H9 (cell line): ENCODE data around the gene FGF3. TPM values are rescaled to one million over a fixed set of nuclear protein-coding genes. Genes with fewer than 3 reads are reported as not detected.

Source experiments
- DNase-seq: peaks from one replicate; pipeline ENCODE4 v3.0.0-alpha.2; 2017
- H2AFZ ChIP-seq: one replicate; pipeline ENCODE4 v1.6.1; 2013; ENCODE audit warnings: mild to moderate bottlenecking, low read length, control low read depth, moderate library complexity
- H2AK5ac ChIP-seq: 2 replicates; pipeline ENCODE4 v1.6.1; 2013; ENCODE audit warnings: low read length, control low read depth, mixed read lengths; ENCODE audit not compliant: insufficient read length
- H2BK120ac ChIP-seq: one replicate; pipeline ENCODE4 v1.6.1; 2013; ENCODE audit warnings: low read depth, mild to moderate bottlenecking, low read length, control low read depth, inconsistent platforms; ENCODE audit not compliant: poor library complexity, severe bottlenecking
- H2BK12ac ChIP-seq: 2 replicates; pipeline ENCODE4 v1.6.1; 2013; ENCODE audit warnings: low read length, control low read depth, mixed read lengths, low read depth; ENCODE audit not compliant: insufficient read length
- H2BK15ac ChIP-seq: 2 replicates; pipeline ENCODE4 v1.6.1; 2013; ENCODE audit warnings: low read depth, low read length, control low read depth
- H2BK20ac ChIP-seq: one replicate; pipeline ENCODE4 v1.6.1; 2013; ENCODE audit warnings: low read depth, mild to moderate bottlenecking, low read length, control low read depth, inconsistent platforms; ENCODE audit not compliant: poor library complexity, severe bottlenecking
- H2BK5ac ChIP-seq: 2 replicates; pipeline ENCODE4 v1.6.1; 2013; ENCODE audit warnings: low read length, control low read depth, mixed read lengths; ENCODE audit not compliant: insufficient read length
- H3K14ac ChIP-seq: 2 replicates; pipeline ENCODE4 v1.6.1; 2013; ENCODE audit warnings: low read length, control low read depth; ENCODE audit not compliant: insufficient read depth
- H3K18ac ChIP-seq: 2 replicates; pipeline ENCODE4 v1.6.1; 2013; ENCODE audit warnings: low read depth, mild to moderate bottlenecking, mixed read lengths, low read length, control low read depth; ENCODE audit not compliant: insufficient read length
- H3K23ac ChIP-seq: 2 replicates; pipeline ENCODE4 v1.6.1; 2013; ENCODE audit warnings: low read length, control low read depth, mixed read lengths, low read depth; ENCODE audit not compliant: insufficient read length
- H3K23me2 ChIP-seq: 2 replicates; pipeline ENCODE4 v1.6.1; 2013; ENCODE audit warnings: low read depth, mild to moderate bottlenecking, mixed read lengths, low read length, control low read depth; ENCODE audit not compliant: insufficient read length, poor library complexity, severe bottlenecking
- H3K27ac ChIP-seq: 2 replicates; pipeline ENCODE4 v1.5.1; 2013; ENCODE audit warnings: low read length, control low read depth, mixed read lengths, low read depth; ENCODE audit not compliant: insufficient read length
- H3K27me3 ChIP-seq: 2 replicates; pipeline ENCODE4 v1.6.1; 2013; ENCODE audit warnings: low read length, control low read depth, inconsistent platforms; ENCODE audit not compliant: insufficient read depth
- H3K4ac ChIP-seq: 2 replicates; pipeline ENCODE4 v1.6.1; 2013; ENCODE audit warnings: low read depth, mild to moderate bottlenecking, control low read depth, inconsistent platforms, low read length, moderate library complexity
- H3K4me1 ChIP-seq: 2 replicates; pipeline ENCODE4 v1.6.1; 2013; ENCODE audit warnings: low read length, control low read depth, inconsistent platforms; ENCODE audit not compliant: insufficient read depth
- H3K4me2 ChIP-seq: 2 replicates; pipeline ENCODE4 v1.6.1; 2013; ENCODE audit warnings: low read length, control low read depth, mixed read lengths; ENCODE audit not compliant: insufficient read length, insufficient read depth
- H3K56ac ChIP-seq: 2 replicates; pipeline ENCODE4 v1.6.1; 2013; ENCODE audit warnings: low read depth, mild to moderate bottlenecking, mixed read lengths, low read length, control low read depth; ENCODE audit not compliant: insufficient read length
- H3K79me1 ChIP-seq: 2 replicates; pipeline ENCODE4 v1.6.1; 2013; ENCODE audit warnings: low read depth, mild to moderate bottlenecking, moderate library complexity, low read length, control low read depth, inconsistent platforms; ENCODE audit not compliant: insufficient read depth, poor library complexity, severe bottlenecking
- H3K79me2 ChIP-seq: 2 replicates; pipeline ENCODE4 v1.6.1; 2013; ENCODE audit warnings: low read length, control low read depth, inconsistent platforms; ENCODE audit not compliant: insufficient read depth
- H3K9ac ChIP-seq: 2 replicates; pipeline ENCODE4 v1.6.1; 2013; ENCODE audit warnings: low read length, control low read depth, mixed read lengths; ENCODE audit not compliant: insufficient read length; ENCODE audit errors: extremely low read depth
- H3K9me3 ChIP-seq: one replicate; pipeline ENCODE4 v1.6.1; 2013; ENCODE audit warnings: low read depth, low read length, inconsistent platforms; ENCODE audit not compliant: control insufficient read depth
- H3T11ph ChIP-seq: one replicate; pipeline ENCODE4 v1.6.1; 2013; ENCODE audit warnings: mild to moderate bottlenecking, low read length, control low read depth, inconsistent platforms
- H4K20me1 ChIP-seq: one replicate; pipeline ENCODE4 v1.6.1; 2013; ENCODE audit not compliant: control insufficient read depth, insufficient read length, insufficient read depth
- H4K5ac ChIP-seq: 2 replicates; pipeline ENCODE4 v1.6.1; 2013; ENCODE audit warnings: low read depth, mild to moderate bottlenecking, mixed read lengths, low read length, control low read depth; ENCODE audit not compliant: insufficient read length
- H4K8ac ChIP-seq: replicated peaks from 2 replicates; pipeline ENCODE4 v1.6.1; 2013; ENCODE audit warnings: low read length, control low read depth, mixed read lengths, low read depth; ENCODE audit not compliant: insufficient read length
- H4K91ac ChIP-seq: 2 replicates; pipeline ENCODE4 v1.6.1; 2013; ENCODE audit warnings: low read depth, mild to moderate bottlenecking, moderate library complexity, mixed read lengths, low read length, control low read depth; ENCODE audit not compliant: insufficient read length
- H3K27ac Mint-ChIP-seq, 3 experiments: 2 replicates in 2 of 3; 3 replicates in 1 of 3; pipeline ENCODE4 v1.8.0; 2020 to 2021; ENCODE audit warnings: mixed read lengths in 3 of 3, mild to moderate bottlenecking in 1 of 3, moderate library complexity in 1 of 3
- H3K27me3 Mint-ChIP-seq: 2 replicates; pipeline ENCODE4 v1.8.0; 2021; ENCODE audit warnings: low read depth, mild to moderate bottlenecking, moderate library complexity, mixed read lengths
- H3K36me3 Mint-ChIP-seq, 3 experiments: 2 replicates in 2 of 3; 3 replicates in 1 of 3; pipeline ENCODE4 v1.8.0; 2020 to 2021; ENCODE audit warnings: low read depth in 3 of 3, mixed read lengths in 3 of 3; ENCODE audit not compliant: insufficient read depth in 1 of 3
- H3K4me1 Mint-ChIP-seq, 2 experiments: 2 replicates each; pipeline ENCODE4 v1.8.0; 2020; ENCODE audit warnings: mixed read lengths in 2 of 2
- H3K4me3 Mint-ChIP-seq, 2 experiments: 2 replicates in 1 of 2; 3 replicates in 1 of 2; pipeline ENCODE4 v1.8.0; 2020 to 2021; ENCODE audit warnings: mild to moderate bottlenecking in 2 of 2, mixed read lengths in 2 of 2, moderate library complexity in 1 of 2
- H3K9me3 Mint-ChIP-seq, 2 experiments: 2 replicates in 1 of 2; 3 replicates in 1 of 2; pipeline ENCODE4 v1.8.0; 2020; ENCODE audit warnings: mild to moderate bottlenecking in 2 of 2, mixed read lengths in 2 of 2, moderate library complexity in 1 of 2
- WGBS: extraction: QIAGEN DNeasy Blood & Tissue Kit; methylation state at CpG from one replicate; pipeline ENCODE4 v1.1.7; 2013; ENCODE audit warnings: missing lambda C conversion rate, low lambda C conversion rate, mixed read lengths; ENCODE audit not compliant: insufficient read length; ENCODE audit errors: extremely low coverage; 5-methylcytosine and 5-hydroxymethylcytosine counted together
- total RNA-seq: library from RNA; stranded (reverse); gene quantifications from 2 replicates; pipeline ENCODE4 v1.2.1, GENCODE V29; 2021
- TF ChIP-seq, protein P1 (sequence below): fragments of 200-600 bp; sonication (generic); conservative IDR thresholded peaks from 3 replicates; pipeline ENCODE4 v1.8.0; 2021; ENCODE audit warnings: antibody characterized with exemption, mild to moderate bottlenecking

FGF3 gene
- total RNA-seq, 1 experiment from 2014 or later: not detected

DNA sequence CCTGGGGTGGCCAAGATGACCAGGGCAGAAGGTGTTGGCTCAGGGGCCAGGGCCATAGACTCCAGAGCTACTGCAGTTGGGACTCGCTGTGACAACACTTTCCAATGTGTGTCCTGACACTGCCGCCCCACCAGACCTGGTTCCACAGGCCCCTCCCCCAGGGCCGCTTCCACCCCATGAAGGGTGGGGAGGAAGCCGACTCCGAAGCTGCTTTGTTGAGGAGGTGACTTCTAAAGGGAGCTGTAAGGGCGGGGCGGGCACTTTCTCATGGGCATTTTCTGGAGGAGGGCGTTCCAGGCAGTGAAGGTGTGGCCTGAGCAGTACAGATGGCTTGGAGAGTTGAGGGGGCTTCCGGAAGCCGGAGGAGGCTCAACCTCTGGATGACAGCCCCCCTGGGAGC is 6.3 kb downstream of the FGF3 start:
- Histone ChIP-seq H3K23ac (no peak overlapping the region), H3K79me2 (no peaks in the 10 kb centered on the region), H2BK120ac (no peak overlapping the region), H3K4me1 (no peaks in the 10 kb centered on the region), H2BK20ac (no peak overlapping the region), H3K9ac (no peak overlapping the region), H3K4ac (no peak overlapping the region), H3K9me3 (no peaks in the 10 kb centered on the region), H4K91ac (no peak overlapping the region), H4K8ac (no peak overlapping the region), H3K79me1 (no peaks in the 10 kb centered on the region), H3K14ac (no peak overlapping the region), H3K56ac (no peak overlapping the region), H4K5ac (no peak overlapping the region), H2BK15ac (no peak overlapping the region), H3K18ac (no peak overlapping the region), H2AK5ac (no peak overlapping the region), H3K27me3 (peaks cover 30% of the 10 kb centered on the region), H2AFZ (no peak overlapping the region), H2BK12ac (no peak overlapping the region), H2BK5ac (no peak overlapping the region), H3K4me2 (no peak overlapping the region), H3T11ph (no peak overlapping the region), H4K20me1 (peaks cover 2% of the 10 kb centered on the region), H3K27ac (no peak overlapping the region), H3K23me2 (peaks cover 10% of the 10 kb centered on the region)
- DNase-seq: no peak
- Mint-ChIP-seq H3K27me3 (peaks cover 75% of the 10 kb centered on the region), H3K36me3 (no peaks in the 10 kb centered on the region; a peak in 2 of 7 replicates), H3K4me1 (peaks cover 9 to 15% of the 10 kb centered on the region in 2 experiments), H3K4me3 (no peak overlapping the region), H3K9me3 (peaks cover 0 to 6% of the 10 kb centered on the region in 2 experiments; a peak in 2 of 5 replicates), H3K27ac (no peak overlapping the region)
- TF ChIP-seq, protein P1, sequence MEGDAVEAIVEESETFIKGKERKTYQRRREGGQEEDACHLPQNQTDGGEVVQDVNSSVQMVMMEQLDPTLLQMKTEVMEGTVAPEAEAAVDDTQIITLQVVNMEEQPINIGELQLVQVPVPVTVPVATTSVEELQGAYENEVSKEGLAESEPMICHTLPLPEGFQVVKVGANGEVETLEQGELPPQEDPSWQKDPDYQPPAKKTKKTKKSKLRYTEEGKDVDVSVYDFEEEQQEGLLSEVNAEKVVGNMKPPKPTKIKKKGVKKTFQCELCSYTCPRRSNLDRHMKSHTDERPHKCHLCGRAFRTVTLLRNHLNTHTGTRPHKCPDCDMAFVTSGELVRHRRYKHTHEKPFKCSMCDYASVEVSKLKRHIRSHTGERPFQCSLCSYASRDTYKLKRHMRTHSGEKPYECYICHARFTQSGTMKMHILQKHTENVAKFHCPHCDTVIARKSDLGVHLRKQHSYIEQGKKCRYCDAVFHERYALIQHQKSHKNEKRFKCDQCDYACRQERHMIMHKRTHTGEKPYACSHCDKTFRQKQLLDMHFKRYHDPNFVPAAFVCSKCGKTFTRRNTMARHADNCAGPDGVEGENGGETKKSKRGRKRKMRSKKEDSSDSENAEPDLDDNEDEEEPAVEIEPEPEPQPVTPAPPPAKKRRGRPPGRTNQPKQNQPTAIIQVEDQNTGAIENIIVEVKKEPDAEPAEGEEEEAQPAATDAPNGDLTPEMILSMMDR: no peak
- WGBS: no CpG with 5 or more reads among the region's 10 CpGs
